NCI-H2081 treated with DMSO at 0.1 percent for 48 hours (cell line): Measurements from ENCODE around the gene RABL6.
"Not testable (repeated sequence)": the region's sequence is repeated elsewhere in the genome, so short reads cannot be mapped to it uniquely, and the experiment has no call there.

ENCODE experiments used
- DNase-seq: peaks from one replicate; lab custom pipeline; 2025; lab: John Stamatoyannopoulos, UW

The RABL6 gene

GRCh38 chr9:136821826-136822544, 14.2 kb downstream of the RABL6 start:
- DNase-seq = no peak

GRCh38 chr9:136823136-136824046, 15.6 kb downstream of the RABL6 start:
- DNase-seq = no peak

DNA sequence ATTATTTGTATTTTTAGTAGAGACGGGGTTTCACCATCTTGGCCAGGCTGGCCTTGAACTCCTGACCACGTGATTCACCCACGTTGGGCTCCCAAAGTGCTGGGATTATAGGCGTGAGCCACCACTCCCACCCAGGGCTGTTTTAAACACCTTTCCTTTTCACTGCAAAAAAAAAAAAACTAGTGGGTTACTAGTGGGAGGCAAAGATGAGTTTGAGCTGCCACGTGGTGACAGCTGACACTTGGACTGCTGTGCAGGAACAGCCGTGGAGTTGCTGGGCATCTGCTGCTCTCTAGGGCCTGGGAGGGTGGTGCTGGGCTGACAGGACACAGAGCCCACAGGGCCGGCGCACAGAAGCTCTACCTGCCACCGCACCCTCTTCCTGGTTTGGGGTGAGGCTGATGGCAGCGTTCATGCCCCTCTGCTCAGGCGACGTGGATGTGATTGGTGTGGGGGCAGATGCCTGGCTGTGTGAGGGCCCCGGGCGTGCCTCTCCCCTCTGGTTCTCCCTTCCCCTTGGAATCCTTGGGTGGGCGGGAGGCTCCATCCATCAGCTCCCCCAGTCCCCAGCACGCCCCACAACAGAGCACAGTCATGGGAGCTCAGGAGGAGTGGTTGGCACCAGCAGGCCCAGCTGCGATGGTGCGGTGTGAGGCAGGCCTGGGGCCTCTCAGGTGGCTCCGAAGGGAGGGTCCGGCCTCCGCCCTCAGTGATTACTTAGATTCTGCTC, 16.9 kb downstream of the RABL6 start:
- no peak for DNase-seq

- no peak for DNase-seq
These were observed 17.8 kb downstream of the RABL6 start for GRCh38 chr9:136825295-136826187.

DNA sequence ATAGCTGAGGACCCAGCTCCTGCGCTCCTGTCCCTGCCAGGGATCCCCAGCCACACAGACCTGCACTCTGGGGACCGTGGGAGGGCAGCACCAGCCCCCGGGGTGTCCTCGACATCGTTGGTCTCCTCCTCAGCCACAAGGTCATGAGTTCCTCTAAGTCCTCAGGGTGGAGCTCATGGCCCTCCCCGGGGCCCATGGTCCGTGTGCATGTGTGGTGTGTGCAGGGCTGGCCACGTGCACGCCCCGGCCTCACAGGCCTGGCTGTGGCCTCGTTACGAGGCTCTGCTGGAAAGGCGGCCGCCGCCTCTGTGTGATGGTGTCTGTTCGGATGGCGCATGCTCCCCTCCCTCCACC, 18.4 kb downstream of the RABL6 start:
- DNase-seq = no peak

DNA sequence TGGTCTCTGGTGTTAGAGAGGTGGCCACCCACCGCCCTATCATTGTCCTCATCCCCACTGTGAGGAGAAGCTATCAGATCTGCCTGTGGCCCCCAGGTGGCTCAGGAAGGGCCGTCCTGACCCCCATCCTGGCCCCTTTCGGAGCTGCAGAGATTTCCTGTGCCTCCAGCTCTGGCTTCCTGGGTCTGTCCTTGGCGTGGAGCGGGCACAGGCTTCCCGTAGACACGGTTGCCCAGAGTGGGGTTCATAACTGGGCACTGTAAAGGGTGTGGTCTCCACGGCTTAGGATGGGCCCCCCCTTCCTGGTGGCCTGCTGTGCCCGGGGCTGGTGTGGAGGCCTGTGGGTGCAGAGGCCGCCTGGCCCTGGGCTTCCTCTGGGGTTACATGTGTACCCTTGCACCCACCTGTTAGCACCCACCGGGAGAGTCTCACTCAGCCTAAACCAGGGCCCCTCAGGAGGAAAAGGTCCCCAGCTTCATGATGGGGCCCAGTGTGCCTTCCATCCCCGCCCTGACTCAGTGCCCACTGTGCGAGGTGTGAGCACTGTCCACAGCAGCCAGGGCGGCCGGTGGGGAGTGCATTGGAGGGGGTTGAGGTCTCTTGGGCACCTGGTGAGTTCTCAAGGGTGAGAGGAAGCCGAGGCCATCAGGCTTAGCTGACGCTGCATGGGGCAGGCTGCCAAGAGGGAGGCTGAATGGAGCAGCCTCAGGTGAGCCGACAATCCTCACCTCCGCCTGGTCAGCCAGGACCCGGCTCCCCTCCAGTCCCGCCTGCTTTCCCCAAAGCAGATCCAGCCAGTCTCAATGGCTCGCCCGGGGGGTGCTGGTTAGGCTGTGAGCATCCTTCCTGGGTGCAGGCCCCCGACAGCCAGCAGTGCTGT, 19.2 kb downstream of the RABL6 start:
- no peak for DNase-seq

- no peak for DNase-seq
These were observed 20.2 kb downstream of the RABL6 start for GRCh38 chr9:136827794-136828473.

DNA sequence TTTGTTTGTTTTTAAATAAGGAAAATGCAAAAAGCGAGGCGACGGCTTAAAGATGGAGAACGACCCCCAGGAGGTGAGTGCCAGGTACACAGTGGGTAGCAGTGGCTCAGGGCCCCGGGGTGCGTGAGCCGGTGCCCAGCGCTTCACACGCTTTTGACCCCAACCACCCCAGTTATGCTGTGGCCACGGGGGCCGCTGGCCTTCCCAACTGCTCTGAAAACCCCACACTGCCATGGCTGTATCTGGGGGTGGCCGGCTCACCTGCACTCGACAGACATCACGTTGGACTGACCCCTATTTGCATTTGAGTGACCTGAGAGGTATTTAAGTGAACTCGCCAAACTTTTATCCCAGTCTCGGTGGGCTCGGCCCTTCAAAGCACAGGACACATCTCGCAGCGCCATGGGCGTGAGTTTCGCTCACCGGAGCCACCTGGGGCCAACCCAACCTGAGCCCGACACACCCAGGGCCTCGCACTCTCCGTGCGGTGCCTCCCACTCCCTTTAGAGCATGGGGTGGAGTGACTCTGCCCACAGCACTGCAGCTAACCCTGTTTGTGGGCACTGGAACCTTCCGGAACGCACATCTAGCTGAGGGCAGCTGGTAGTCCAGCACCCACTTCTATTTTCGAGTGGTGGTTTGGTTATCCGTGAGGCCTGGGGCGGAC, 20.9 kb downstream of the RABL6 start:
- DNase-seq = no peak

DNA sequence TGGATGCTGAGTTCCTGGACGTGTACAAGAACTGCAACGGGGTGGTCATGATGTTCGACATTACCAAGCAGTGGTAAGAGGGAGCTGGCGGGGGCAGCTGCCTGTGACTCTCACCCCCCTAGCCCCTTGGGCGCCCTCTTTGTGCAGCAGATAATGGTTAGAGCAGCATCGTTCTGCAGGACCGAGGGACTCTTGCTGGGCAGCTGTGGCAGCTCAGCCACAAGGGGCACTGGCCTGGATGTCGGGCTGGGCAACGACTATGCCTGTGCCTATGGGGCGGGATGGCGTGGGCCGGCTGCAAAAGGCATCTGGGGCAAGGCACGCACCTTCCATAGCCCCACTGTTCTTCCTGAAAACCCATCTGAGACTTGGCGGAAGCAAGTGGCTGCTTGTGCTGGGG, 21.7 kb downstream of the RABL6 start:
- DNase-seq = no peak

- no peak for DNase-seq
These were observed 22.5 kb downstream of the RABL6 start for GRCh38 chr9:136829981-136830885.

- no peak for DNase-seq
These were observed 23.4 kb downstream of the RABL6 start for GRCh38 chr9:136831002-136831719.

GRCh38 chr9:136831720-136832104, 24.0 kb downstream of the RABL6 start:
- DNase-seq = no peak

DNA sequence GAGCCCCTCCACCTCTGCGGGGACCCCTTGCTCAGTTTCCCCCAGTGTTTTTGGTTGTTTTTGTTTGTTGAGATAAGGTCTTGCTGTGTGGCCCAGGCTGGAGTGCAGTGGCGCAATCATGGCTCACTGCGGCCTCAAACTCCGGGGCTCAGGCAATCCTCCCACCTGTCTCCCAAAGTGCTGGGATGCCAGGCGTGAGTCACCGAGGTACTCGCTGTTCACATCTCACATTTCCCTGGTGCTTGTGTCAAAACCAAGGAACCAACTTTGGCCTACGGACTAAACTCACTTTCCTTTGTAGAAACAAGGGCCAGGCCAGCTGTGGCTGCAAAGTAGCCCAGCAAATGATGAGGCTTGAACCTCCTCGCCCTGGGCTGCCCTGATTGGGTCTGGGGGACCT, 24.8 kb downstream of the RABL6 start:
- DNase-seq = no peak

GRCh38 chr9:136833381-136834048, 25.8 kb downstream of the RABL6 start:
- not testable (repeated sequence) for DNase-seq

GRCh38 chr9:136835162-136835931, 27.6 kb downstream of the RABL6 start:
- no peak for DNase-seq
